Measurements from ENCODE around the gene SOS2. TPM values are rescaled to one million over a fixed set of nuclear protein-coding genes. Genes with fewer than 3 reads are reported as not detected.
A peak's percentile ranks its signal among the peaks of the same experiment; 100 is the strongest.
"Not testable (repeated sequence)": the region's sequence is repeated elsewhere in the genome, so short reads cannot be mapped to it uniquely, and the experiment has no call there.

The SOS2 gene
- total RNA-seq, 1 experiment from 2014 or later: 12.8 TPM

GRCh38 chr14:50225974-50226297, 5.4 kb downstream of the SOS2 start:
- DNase-seq (ENCODE audit: low spot score): no peak

GRCh38 chr14:50225067-50225973, 6.1 kb downstream of the SOS2 start:
- DNase-seq (ENCODE audit: low spot score): peak; percentile 13

- DNase-seq (ENCODE audit: low spot score): no peak
Measured at GRCh38 chr14:50222055-50222613, 9.2 kb downstream of the SOS2 start.

- DNase-seq (ENCODE audit: low spot score): no peak
Measured at GRCh38 chr14:50218501-50218900, 12.9 kb downstream of the SOS2 start.

GRCh38 chr14:50215416-50215815, 16.0 kb downstream of the SOS2 start:
- DNase-seq (ENCODE audit: low spot score): no peak

- DNase-seq (ENCODE audit: low spot score): no peak
Measured at GRCh38 chr14:50213795-50214194, 17.6 kb downstream of the SOS2 start.

GRCh38 chr14:50212726-50213125, 18.7 kb downstream of the SOS2 start:
- no peak for DNase-seq (ENCODE audit: low spot score)

- no peak for DNase-seq (ENCODE audit: low spot score)
Measured at GRCh38 chr14:50210074-50210473, 21.3 kb downstream of the SOS2 start.

GRCh38 chr14:50198499-50198898, 32.9 kb downstream of the SOS2 start:
- DNase-seq (ENCODE audit: low spot score): no peak

- DNase-seq (ENCODE audit: low spot score): no peak
Measured at GRCh38 chr14:50191499-50191898, 39.9 kb downstream of the SOS2 start.

- no peak for DNase-seq (ENCODE audit: low spot score)
Measured at GRCh38 chr14:50186107-50186506, 45.3 kb downstream of the SOS2 start.

- DNase-seq (ENCODE audit: low spot score): peak; percentile 25
Measured at GRCh38 chr14:50173891-50174290, 57.5 kb downstream of the SOS2 start.

GRCh38 chr14:50171895-50172294, 59.5 kb downstream of the SOS2 start:
- no peak for DNase-seq (ENCODE audit: low spot score)

GRCh38 chr14:50167381-50167780, 64.0 kb downstream of the SOS2 start:
- DNase-seq (ENCODE audit: low spot score): not testable (repeated sequence)

- DNase-seq (ENCODE audit: low spot score): no peak
Measured at GRCh38 chr14:50156111-50156510, 75.3 kb downstream of the SOS2 start.

GRCh38 chr14:50148799-50149198, 82.6 kb downstream of the SOS2 start:
- no peak for DNase-seq (ENCODE audit: low spot score)

GRCh38 chr14:50139192-50139591, 92.2 kb downstream of the SOS2 start:
- DNase-seq (ENCODE audit: low spot score): no peak

- no peak for DNase-seq (ENCODE audit: low spot score)
Measured at GRCh38 chr14:50127802-50128201, 103.6 kb downstream of the SOS2 start.

- DNase-seq (ENCODE audit: low spot score): no peak
Measured at GRCh38 chr14:50123062-50123461, 108.3 kb downstream of the SOS2 start.

GRCh38 chr14:50122291-50122690, 109.1 kb downstream of the SOS2 start:
- DNase-seq (ENCODE audit: low spot score): no peak

- no peak for DNase-seq (ENCODE audit: low spot score)
Measured at GRCh38 chr14:50121486-50121885, 109.9 kb downstream of the SOS2 start.

GRCh38 chr14:50117456-50117855, 113.9 kb downstream of the SOS2 start:
- no peak for DNase-seq (ENCODE audit: low spot score)

- DNase-seq (ENCODE audit: low spot score): no peak
Measured at GRCh38 chr14:50116966-50117365, 114.4 kb downstream of the SOS2 start.

All from A172 (cell line).